ENCODE data around the gene SUSD1.
"Not testable (repeated sequence)": the region's sequence is repeated elsewhere in the genome, so short reads cannot be mapped to it uniquely, and the experiment has no call there.

The SUSD1 gene

DNA sequence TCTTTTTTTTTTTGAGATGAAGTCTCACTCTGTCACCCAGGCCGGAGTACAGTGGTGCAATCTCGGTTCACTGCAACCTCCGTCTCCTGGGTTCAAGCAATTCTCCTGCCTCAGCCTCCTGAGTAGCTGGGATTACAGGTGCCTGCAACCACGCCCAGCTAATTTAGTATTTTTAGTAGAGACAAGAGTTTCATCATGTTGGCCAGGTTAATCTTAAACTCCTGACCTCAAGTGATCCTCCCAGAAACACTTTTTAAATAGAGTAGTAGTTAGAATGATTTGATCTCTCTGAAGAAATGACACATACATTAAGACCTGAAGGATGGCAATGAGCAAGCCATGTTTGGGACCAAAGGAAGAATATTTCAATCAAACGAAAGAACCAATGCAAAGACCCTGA, 46.7 kb downstream of the SUSD1 start:
- not testable (repeated sequence) for DNase-seq

DNA sequence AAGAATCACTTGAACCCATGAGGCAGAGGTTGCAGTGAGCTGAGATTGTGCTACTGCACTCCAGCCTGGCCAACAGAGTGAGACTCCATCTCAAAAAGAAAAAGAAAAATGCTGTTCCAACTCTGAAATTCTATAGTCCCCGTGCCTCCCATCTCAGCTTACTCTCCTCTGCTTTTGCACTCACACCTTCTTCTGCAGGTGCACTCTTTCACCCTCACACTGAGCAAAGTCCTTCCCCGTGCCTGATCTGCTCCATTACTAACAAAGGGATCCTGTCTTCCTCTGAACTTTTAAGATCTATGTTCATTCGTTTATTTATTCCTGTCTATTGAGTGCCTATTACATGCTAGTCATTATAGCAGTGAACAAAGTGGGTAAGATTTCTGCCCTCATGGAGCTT, 47.8 kb downstream of the SUSD1 start:
- no peak for DNase-seq

- DNase-seq, result no peak
These were observed 49.1 kb downstream of the SUSD1 start for GRCh38 chr9:112125951-112126388.

DNA sequence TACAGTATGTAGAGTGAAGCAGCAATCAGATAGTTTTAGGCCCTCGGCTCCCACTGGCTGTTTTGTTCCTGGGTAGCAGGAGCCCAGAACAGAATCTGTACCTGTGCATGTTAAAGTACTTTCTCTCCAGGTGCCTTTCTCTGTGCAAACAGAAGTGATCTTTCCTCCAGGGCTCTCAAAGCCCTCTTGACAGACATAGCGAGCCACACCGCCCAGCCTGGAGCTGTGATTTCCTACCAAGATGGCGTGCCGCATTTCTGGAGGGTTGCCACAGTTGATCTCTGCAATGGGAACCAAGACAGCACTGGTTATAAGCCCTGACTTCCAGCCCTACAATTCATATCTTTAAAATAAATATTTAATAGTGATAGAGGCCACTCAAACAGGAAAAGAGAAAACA, 50.9 kb downstream of the SUSD1 start:
- DNase-seq, result no peak

GRCh38 chr9:112121633-112122032, 53.5 kb downstream of the SUSD1 start:
- DNase-seq, result no peak

DNA sequence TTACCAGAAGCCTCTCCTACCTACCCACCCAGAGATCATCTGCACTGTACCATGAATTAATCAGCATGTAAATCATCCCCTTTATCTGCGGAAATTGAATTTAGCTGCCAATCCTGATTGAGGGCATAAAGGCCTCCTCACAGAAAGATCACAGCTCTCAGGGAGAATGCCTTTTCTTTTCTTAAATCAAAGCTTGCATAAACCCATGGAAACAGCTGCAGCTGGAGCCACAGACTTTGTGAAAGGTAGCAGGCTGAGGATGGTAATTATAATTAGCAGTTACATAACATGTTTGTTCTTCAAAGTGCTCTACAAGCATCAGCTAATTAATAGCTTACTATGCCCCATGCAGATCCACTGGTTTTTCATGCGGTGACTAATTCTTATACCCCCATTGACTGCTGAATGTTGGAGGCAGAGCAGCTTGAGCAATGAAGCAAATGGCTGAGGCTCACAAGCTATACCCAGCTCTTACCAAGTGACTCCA, 54.6 kb downstream of the SUSD1 start:
- DNase-seq, result no peak

GRCh38 chr9:112120030-112120341, 55.1 kb downstream of the SUSD1 start:
- DNase-seq, result no peak

GRCh38 chr9:112119225-112120029, 55.7 kb downstream of the SUSD1 start:
- no peak for DNase-seq

DNA sequence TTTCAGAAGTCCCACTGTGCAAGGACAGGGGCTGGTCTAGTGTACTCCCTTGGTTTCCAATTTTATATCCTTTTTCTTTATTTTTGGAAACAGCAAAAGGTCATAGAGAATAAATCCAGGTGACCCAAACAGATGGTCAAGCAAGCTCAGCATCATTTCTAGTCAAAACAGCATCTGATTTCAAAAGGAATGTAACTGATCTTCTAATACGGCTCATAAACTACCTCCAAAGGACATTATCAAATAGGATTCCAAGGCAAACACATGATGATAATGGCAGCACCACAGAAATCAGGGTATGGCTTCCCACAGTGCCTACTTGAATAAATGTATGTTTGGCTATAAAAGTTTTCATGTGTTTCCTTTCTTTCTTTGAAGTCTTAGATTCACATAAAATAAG, 57.1 kb downstream of the SUSD1 start:
- DNase-seq, result no peak

GRCh38 chr9:112115970-112116753, 58.9 kb downstream of the SUSD1 start:
- no peak for DNase-seq

DNA sequence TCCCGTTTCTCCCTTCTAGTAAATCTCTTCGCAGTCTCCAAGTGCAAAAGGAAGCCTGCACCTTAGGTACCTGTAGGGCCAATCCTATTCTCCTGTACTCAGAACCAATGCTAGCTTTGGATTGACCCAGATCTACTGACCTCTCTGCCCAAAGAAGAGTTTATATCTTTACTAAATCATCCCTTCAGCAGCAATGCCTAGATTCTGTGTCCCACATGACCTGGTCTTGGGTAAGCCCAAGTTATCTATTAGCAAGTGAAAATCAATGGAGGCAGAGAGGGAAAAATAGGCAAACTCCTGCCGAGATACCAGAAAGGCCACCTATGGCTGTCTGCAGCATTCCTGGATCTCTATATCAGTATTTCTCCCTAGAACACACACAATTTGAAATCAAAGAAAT, 60.0 kb downstream of the SUSD1 start:
- no peak for DNase-seq

GRCh38 chr9:112112941-112113681, 62.0 kb downstream of the SUSD1 start:
- DNase-seq, result peak; percentile 9

DNA sequence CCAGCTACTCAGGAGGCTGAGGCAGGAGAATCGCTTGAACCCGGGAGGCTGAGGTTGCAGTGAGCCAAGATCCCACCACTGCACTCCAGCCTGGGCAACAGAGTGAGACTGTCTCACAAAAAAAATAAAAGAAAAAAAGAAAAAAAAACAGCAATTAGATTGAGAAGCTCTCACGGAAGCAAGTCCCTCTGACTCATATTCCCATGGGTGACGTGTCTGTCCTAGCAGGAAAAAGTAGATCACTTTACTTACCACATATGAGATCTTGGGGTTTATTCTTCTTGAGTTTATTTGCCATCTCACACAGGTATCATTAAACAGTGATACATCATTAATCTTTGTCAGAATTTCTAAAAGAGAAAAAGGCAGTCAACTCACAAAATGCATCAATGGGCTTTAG, 62.6 kb downstream of the SUSD1 start:
- DNase-seq, result no peak

- no peak for DNase-seq
These were observed 63.6 kb downstream of the SUSD1 start for GRCh38 chr9:112111461-112111860.

- no peak for DNase-seq
These were observed 64.4 kb downstream of the SUSD1 start for GRCh38 chr9:112110777-112111113.

DNA sequence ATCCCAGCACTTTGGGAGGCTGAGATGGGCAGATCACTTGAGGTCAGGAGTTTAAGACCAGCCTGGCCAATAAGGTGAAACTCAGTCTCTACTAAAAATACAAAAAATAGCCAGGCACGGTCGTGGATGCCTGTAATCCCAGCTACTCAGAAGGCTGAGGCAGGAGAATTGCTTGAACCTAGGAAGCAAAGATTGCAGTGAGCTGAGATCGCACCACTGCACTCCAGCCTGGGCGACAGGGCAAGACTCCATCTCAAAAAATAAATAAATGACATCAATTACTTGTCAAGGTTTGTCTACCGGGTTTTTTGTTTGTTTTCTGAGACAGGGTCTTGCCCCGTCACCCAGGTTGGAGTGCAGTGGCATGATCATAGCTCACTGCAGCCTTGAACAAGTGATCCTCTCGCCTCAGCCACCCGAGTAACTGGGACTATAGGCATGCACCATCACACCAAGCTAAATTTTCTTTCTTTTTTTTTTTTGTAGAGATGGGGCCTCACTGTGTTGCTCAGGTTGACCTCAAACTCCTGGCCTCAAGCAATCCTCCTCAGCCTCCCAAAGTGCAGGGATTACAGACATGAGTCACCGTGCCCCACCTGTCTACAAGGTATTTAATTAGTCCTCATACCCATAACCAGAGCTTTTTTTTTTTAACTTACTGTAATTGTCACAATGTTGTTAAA, 64.9 kb downstream of the SUSD1 start:
- DNase-seq, result no peak

DNA sequence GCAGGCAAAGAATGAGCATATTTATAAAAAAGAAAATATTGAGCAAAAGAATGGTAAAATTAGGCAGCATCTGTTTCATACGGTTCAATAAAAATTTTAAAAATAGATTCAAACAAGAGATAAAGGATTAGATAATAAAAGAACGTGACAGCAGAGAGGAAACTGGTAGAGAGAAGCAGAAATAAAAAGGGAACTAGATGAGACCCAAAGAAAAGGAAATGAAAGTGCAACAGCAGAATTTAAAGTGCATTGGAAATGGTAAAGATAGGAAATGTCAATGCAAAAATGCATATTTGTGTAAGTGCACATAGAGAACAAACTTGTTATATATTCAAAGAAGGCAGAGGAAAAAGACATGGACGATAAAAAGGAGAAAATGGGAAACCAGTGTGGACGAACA, 70.2 kb downstream of the SUSD1 start:
- DNase-seq, result no peak

DNA sequence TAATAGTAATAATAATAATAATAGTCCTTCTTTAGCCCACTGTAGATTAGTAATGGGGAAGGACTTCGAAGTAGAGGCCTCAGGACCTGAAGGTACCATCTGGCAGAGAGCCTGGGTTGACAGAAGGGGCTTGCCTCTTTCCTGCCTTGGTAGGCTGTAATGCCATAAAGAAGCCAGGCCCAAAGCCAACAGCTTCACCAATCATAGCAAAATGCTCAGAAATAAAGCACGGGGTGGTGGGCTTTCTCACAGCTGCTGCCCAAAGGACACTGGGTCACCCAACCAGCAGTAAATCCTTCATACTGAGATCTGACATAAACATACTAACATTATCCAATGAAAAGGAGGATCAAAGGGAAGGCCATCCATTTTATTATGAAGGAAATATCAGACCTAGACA, 70.7 kb downstream of the SUSD1 start:
- DNase-seq, result no peak

DNA sequence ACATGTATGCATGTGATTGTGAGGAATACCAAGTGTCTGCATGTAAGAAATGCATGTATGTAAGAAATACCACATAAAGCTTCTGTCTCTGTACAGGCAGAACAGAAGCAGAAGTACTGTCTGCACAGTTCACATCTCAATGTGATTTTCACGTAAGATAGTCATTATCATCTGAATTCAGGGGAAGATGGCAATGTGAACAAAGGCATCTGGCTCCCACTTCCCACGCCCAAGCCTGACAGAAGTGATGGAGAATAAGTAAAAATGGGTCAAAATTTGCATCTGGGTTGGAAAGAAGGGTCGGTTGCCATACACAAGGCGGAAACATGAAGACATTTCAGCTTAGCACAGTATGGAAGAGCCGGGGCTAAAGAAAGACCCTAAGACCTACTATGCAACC, 71.7 kb downstream of the SUSD1 start:
- DNase-seq, result no peak

DNA sequence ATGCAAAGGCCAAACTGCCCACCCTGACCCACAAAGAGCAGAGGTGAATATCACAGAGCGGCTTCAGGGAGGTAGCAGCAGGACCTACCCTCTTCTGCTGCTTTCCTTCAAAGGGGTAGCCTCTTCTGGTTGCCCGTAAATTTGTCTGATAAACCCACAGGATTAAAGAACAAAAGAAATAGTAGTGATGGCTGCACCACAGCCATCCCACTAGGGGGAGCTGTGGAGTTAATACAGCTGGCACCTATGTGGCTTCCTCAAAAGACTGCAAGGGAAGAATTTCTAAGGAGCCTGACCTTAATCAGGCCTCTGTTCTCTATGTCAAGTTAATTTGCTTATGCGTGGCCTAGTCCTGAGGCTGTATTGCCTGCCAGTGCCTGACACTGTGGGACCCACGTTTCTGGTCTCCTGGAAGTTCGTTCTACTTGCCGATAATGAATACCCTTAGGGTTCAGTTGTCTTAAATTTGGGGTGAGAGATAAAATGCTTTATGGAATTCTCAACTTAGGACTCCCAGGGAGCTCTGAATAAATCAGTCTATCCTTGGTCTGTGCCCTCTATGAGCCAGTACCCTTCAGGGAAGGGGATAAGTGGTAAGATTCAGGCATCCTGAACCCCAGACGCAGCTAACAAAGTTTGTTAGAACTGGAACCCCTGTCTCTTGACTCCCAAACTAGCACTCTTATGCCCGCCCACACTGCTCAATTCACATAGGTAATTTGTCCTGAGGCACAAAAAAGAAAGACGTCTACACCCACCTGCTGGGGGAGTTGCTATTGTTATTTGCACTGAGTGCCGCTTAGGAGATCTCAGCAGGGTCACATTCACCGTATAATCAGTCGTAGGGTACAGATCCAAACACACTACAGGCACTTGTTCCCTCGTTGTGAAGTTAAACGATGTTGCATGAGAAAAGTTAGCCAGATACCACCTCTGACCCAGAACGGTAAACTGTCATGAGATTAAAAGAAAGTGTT, 77.1 kb downstream of the SUSD1 start:
- DNase-seq, result peak; percentile 58

DNA sequence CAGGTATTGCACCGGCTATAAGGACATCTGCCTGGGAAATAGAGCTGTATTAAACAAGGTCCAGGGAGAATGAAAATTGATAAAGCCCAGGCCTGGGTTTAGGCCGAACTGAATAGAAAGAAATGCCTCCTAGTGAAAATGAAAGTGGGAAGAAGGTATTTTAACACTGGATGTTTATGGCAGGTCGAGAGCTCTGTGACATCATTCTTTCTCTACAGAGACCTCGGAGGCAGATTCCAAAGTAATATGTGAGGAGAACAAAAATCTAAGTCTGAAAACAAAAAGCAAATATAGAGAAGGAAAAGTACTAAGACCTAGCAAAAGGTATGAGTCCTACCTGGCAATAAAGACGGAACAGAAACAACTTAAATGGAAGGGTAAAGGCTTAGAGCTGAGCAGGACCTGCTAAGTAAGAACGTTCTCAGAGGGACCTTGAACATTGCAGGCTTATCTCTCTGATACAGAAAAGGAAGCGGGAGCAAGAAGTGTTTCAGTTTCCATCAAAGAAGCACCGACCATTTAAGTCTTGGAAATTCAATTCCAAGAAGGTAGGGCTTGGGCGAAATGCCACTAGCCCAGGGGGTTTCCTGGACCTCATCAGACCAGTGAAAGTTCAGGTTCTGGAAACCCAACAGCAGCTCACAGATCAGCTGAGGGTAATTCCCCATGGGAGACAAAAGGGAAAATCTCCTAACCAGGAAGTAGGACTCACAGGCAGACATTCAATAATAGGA, 80.0 kb downstream of the SUSD1 start:
- DNase-seq, result no peak

All from stimulated activated CD4-positive, alpha-beta T cell treated with anti-CD3 and anti-CD28 coated beads, Interleukin-4, amount 100 ng/mL, for 1 hour (primary cell).